Esophagus muscularis mucosa (tissue), 4 donors: ENCODE results near the gene PARP14. TPM values are rescaled to one million over a fixed set of nuclear protein-coding genes. Genes with fewer than 3 reads are reported as not detected.

Experiments
- DNase-seq: peaks from one replicate; pipeline ENCODE4 v3.0.0-alpha.2; 2017; ENCODE audit errors: extremely low spot score
- H3K27ac ChIP-seq, 4 donors: fragments of 200-600 bp; sonication (generic); replicated peaks in 1 of 4; 1 replicate in 3 of 4; 2 replicates in 1 of 4; pipeline ENCODE4 v1.5.1; 2016 to 2019; ENCODE audit warnings: mild to moderate bottlenecking in 1 of 4
- H3K27me3 ChIP-seq, 4 donors: fragments of 200-600 bp; sonication (generic); one replicate each; pipeline versions ENCODE4 v1.5.1 to v1.6.0; 2016 to 2019
- H3K36me3 ChIP-seq, 4 donors: fragments of 200-600 bp; sonication (generic); one replicate each; pipeline ENCODE4 v1.5.1; 2016 to 2019
- H3K4me1 ChIP-seq, 4 donors: fragments of 200-600 bp; sonication (generic); one replicate each; pipeline ENCODE4 v1.5.1; 2016 to 2019
- H3K4me3 ChIP-seq, 4 donors: fragments of 200-600 bp; sonication (generic); 1 replicate in 2 of 4; 2 replicates in 2 of 4; pipeline ENCODE4 v1.5.1; 2016 to 2019; ENCODE audit warnings: mild to moderate bottlenecking in 4 of 4, moderate library complexity in 1 of 4
- H3K9me3 ChIP-seq, 4 donors: fragments of 200-600 bp; sonication (generic); 1 replicate in 3 of 4; 2 replicates in 1 of 4; pipeline ENCODE4 v1.5.1; 2016 to 2019
- EP300 ChIP-seq: sonication (generic); formaldehyde crosslinking; IDR thresholded peaks from one replicate; pipeline ENCODE4 v1.6.1; 2017; ENCODE audit warnings: antibody characterized with exemption
- POLR2A ChIP-seq: fragments of 450-650 bp; IDR thresholded peaks from one replicate; pipeline ENCODE4 v1.6.1; 2017; ENCODE audit warnings: antibody characterized with exemption, moderate library complexity, mild to moderate bottlenecking, low read depth
- POLR2AphosphoS5 ChIP-seq, 2 donors: sonication (generic); formaldehyde crosslinking; IDR thresholded peaks; one replicate each; pipeline ENCODE4 v1.6.1; 2017; ENCODE audit warnings: antibody characterized with exemption in 2 of 2
- WGBS: methylation state at CpG from one replicate; pipeline ENCODE4 v1.1.5; 2018; 5-methylcytosine and 5-hydroxymethylcytosine counted together
- intact Hi-C: fragments of 100-400 bp; cut with DNase I; formaldehyde crosslinking; loops from one replicate; pipeline ENCODE4 v1.15.1; 2023
- total RNA-seq, 4 donors: library from RNA; depleted of rRNA; stranded (reverse); fragments of >200 nt; gene quantifications; one replicate each; pipeline versions ENCODE4 v1.1.0 to v1.2.1, GENCODE V29; 2016
- TF ChIP-seq, protein P1 (sequence below), 3 experiments: fragments of 200-600 bp in 2 of 3; fragments of 450-650 bp in 1 of 3; sonication (generic) in 2 of 3; IDR thresholded peaks; one replicate each; pipeline ENCODE4 v1.5.1; 2017 to 2019; ENCODE audit warnings: antibody characterized with exemption in 3 of 3, mild to moderate bottlenecking in 2 of 3, moderate library complexity in 1 of 3

Gene PARP14
- total RNA-seq, 4 donors from 2014 or later, result 21.4 to 34.1 (median 22.5) TPM

DNA sequence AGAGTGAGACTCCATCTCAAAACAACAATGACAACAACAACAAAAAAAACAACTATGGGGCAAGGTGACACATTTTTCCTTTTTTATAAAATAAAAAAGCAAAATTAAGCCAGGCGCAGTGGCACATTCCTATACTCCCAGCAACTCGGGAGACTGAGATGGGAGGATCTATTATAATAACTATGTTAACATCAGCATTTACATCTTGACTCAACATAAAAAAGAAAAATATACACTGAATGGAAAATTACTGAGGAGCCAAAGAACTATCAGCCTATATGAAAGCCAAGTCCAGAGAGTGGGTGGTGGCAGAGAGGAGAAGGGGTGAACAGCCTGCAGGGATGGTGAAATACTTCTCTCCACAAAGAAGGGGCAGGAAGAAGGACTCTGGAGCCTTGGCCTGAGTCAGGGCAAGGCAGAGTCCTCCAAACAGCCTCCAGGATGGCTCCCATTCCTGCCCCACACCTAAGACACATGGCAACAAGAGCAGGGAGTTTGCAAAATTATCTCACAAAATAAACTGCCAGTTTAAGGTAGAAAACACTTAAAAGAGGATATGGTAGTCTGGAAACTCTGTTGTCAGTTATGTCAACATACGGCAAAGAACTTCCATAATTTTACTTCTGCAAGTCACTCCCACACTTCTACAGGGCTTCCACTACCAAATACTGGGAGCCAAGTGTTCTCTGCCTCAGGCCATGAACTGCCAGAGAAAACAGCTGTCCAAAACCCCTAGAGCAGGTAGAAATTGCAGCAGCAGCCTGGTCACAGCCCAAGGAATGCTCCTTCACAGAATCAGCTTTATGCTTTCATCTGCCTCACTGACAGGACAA is 87.1 kb downstream of the PARP14 start:
- WGBS, result 73% methylated on average over 3 of the region's 3 CpGs
- peak overlapping the region in 1 of 4 donors; percentile 30 for H3K27ac ChIP-seq
- H3K9me3 ChIP-seq, result no peaks in the 10 kb centered on the region
- TF ChIP-seq POLR2A (no peak), POLR2AphosphoS5 (IDR thresholded peaks at IDR 0.05) (no peak), EP300 (no peak)
- TF ChIP-seq, protein P1, sequence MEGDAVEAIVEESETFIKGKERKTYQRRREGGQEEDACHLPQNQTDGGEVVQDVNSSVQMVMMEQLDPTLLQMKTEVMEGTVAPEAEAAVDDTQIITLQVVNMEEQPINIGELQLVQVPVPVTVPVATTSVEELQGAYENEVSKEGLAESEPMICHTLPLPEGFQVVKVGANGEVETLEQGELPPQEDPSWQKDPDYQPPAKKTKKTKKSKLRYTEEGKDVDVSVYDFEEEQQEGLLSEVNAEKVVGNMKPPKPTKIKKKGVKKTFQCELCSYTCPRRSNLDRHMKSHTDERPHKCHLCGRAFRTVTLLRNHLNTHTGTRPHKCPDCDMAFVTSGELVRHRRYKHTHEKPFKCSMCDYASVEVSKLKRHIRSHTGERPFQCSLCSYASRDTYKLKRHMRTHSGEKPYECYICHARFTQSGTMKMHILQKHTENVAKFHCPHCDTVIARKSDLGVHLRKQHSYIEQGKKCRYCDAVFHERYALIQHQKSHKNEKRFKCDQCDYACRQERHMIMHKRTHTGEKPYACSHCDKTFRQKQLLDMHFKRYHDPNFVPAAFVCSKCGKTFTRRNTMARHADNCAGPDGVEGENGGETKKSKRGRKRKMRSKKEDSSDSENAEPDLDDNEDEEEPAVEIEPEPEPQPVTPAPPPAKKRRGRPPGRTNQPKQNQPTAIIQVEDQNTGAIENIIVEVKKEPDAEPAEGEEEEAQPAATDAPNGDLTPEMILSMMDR (IDR thresholded peaks at IDR 0.05), result no peak
- H3K27me3 ChIP-seq, result no peaks in the 10 kb centered on the region
- intact Hi-C loops, result no loop called here
- DNase-seq, result no peak
- no peak overlapping the region for H3K4me3 ChIP-seq
- no peaks in the 10 kb centered on the region for H3K4me1 ChIP-seq
- peaks cover 0 to 37% (median 10%) of the 10 kb centered on the region in 4 donors for H3K36me3 ChIP-seq

DNA sequence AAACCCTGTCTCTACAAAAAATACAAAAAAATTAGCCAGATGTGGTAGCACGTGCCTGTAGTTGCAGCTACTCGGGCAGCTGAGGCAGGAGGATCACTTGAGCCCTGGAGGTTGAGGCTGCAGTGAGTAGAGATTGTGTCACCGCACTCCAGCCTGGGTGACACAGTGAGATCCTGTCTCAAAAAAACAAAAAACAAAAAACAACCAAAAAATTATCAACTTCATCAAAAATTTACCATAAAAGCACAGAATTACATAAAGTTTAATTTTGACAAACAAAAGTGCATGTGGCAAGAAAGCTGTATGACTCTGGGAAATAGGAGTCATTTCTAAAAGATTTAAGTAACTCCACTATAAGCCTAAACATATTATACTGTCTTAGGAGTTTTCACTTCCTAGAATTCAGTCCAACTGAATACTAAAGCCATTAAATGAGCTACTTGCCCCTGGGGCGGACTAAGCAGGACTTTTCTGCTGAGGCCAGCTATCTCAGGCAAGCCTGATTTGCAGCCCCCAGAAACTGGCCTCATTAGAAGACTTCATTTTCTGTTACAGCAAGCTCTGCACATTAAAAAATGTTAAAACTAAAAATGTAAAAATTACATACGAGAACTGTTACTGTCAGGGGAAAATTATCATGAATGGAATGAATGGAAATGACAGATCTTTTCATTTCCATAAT is 90.0 kb downstream of the PARP14 start:
- no peak for DNase-seq
- no peaks in the 10 kb centered on the region for H3K27me3 ChIP-seq
- no peak overlapping the region for H3K27ac ChIP-seq
- no peak overlapping the region for H3K4me3 ChIP-seq
- no peaks in the 10 kb centered on the region for H3K4me1 ChIP-seq
- 89% methylated on average over 5 of the region's 5 CpGs for WGBS
- TF ChIP-seq EP300 (no peak), POLR2A (no peak), POLR2AphosphoS5 (IDR thresholded peaks at IDR 0.05) (no peak)
- TF ChIP-seq, protein P1 (IDR thresholded peaks at IDR 0.05), result no peak
- intact Hi-C loops, result no loop called here
- peaks cover 0 to 36% (median 10%) of the 10 kb centered on the region in 4 donors for H3K36me3 ChIP-seq
- H3K9me3 ChIP-seq, result no peaks in the 10 kb centered on the region

DNA sequence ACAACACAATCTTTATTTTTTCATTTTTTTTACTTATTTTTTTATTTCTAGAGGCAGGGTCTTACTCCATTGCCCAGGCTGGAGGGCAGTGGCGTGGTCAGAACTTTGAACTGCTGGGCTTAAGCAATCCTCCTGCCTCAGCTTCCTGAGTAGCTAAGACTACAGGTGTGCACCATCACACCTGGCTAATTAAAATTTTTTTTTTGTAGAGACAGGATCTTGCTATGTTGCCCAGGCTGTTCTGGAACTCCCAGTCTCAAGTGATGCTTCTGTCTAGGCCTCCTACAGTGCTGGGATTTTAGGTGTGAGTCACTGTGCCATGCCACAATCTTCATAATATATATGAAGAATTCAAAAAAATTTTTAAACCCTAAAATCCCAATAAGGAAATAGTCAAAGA is 92.2 kb downstream of the PARP14 start:
- H3K4me1 ChIP-seq, result peaks cover 0 to 5% (median 0%) of the 10 kb centered on the region in 4 donors
- 92% methylated on average over 1 of the region's 1 CpG for WGBS
- no peak overlapping the region for H3K27ac ChIP-seq
- H3K27me3 ChIP-seq, result no peaks in the 10 kb centered on the region
- intact Hi-C loops, result no loop called here
- H3K36me3 ChIP-seq, result peaks cover 0 to 22% (median 7%) of the 10 kb centered on the region in 4 donors
- no peak for DNase-seq
- TF ChIP-seq POLR2AphosphoS5 (IDR thresholded peaks at IDR 0.05), result no peak
- no peak overlapping the region for H3K4me3 ChIP-seq
- no peaks in the 10 kb centered on the region for H3K9me3 ChIP-seq

DNA sequence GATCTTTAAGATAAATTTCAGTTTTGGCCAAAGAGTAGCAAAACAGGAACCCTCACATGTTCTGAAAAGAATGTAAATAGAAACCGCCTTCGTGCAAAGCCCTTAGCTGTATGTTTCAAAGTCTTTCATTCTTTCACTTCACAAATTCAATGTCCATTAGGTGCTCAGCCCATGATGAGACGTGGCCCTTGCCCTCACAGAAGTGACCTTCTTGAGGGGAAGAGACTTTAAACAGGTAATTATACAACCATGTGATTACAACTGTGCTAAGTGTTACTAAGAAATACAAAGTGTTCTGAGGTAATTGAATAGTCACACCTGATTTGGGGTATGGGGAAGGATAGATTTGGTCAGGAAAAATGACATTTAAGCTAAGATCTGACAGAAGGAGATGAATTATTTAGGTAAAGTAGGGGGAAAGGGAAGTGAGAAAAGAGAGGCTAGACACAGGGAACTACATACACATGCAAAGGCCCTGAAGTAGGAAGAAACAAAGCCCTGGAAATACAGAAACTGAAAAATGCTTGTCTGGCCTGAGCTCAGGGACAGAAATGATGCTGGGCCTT is 93.4 kb downstream of the PARP14 start:
- WGBS, result 91% methylated on average over 3 of the region's 3 CpGs
- intact Hi-C loops, result no loop called here
- DNase-seq, result no peak
- Histone ChIP-seq H3K4me3 (no peak overlapping the region), H3K27ac (no peak overlapping the region), H3K9me3 (no peaks in the 10 kb centered on the region), H3K4me1 (peaks cover 0 to 5% (median 0%) of the 10 kb centered on the region in 4 donors), H3K36me3 (peaks cover 0 to 14% (median 3%) of the 10 kb centered on the region in 4 donors), H3K27me3 (no peaks in the 10 kb centered on the region)
- TF ChIP-seq, protein P1 (IDR thresholded peaks at IDR 0.05), result no peak

DNA sequence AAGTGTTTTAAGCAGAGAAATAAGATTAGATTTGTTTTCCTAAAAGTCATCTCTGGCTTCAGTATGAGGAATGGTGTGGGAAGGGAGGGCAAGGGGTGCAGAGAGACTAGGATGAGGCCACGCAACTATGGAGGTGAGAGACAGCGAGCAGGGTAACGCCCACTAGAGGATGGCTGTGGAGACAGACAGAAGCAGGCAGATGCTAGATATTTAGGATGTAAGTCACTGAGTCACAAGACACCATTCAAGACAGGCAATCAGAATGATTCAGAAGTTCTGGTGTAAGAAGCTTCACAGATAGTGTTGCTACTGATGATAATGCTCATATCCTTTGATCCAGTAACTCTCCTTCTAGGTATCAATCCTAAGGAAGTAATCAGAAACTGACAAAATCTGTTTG is 93.9 kb downstream of the PARP14 start:
- Histone ChIP-seq H3K27ac (no peak overlapping the region), H3K27me3 (no peaks in the 10 kb centered on the region), H3K4me1 (peaks cover 0 to 5% (median 0%) of the 10 kb centered on the region in 4 donors), H3K9me3 (no peaks in the 10 kb centered on the region), H3K36me3 (peaks cover 0 to 14% (median 3%) of the 10 kb centered on the region in 4 donors), H3K4me3 (no peak overlapping the region)
- 93% methylated on average over 3 of the region's 3 CpGs for WGBS
- no peak for DNase-seq
- TF ChIP-seq POLR2A, result no peak
- TF ChIP-seq, protein P1 (IDR thresholded peaks at IDR 0.05), result no peak
- no peak for TF ChIP-seq EP300
- no peak for TF ChIP-seq POLR2AphosphoS5 (IDR thresholded peaks at IDR 0.05)
- intact Hi-C loops, result no loop called here
